ENCODE measurements around the gene CIBAR2. TPM values are rescaled to one million over a fixed set of nuclear protein-coding genes. Genes with fewer than 3 reads are reported as not detected.

The CIBAR2 gene
- total and polyA plus RNA-seq, 8 donors: 0.29 to 10.9 (median 5.9) TPM

- H3K36me3 ChIP-seq: no peaks in the 10 kb centered on the region
- no peaks in the 10 kb centered on the region for H3K9me3 ChIP-seq
- no peak for DNase-seq
- peak overlapping the region in 1 of 2 donors; percentile 16 for H3K4me3 ChIP-seq
- peaks cover 11 to 34% of the 10 kb centered on the region in 2 donors for H3K4me1 ChIP-seq
- H3K27me3 ChIP-seq: no peaks in the 10 kb centered on the region
- TF ChIP-seq, protein P1, sequence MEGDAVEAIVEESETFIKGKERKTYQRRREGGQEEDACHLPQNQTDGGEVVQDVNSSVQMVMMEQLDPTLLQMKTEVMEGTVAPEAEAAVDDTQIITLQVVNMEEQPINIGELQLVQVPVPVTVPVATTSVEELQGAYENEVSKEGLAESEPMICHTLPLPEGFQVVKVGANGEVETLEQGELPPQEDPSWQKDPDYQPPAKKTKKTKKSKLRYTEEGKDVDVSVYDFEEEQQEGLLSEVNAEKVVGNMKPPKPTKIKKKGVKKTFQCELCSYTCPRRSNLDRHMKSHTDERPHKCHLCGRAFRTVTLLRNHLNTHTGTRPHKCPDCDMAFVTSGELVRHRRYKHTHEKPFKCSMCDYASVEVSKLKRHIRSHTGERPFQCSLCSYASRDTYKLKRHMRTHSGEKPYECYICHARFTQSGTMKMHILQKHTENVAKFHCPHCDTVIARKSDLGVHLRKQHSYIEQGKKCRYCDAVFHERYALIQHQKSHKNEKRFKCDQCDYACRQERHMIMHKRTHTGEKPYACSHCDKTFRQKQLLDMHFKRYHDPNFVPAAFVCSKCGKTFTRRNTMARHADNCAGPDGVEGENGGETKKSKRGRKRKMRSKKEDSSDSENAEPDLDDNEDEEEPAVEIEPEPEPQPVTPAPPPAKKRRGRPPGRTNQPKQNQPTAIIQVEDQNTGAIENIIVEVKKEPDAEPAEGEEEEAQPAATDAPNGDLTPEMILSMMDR (IDR thresholded peaks at IDR 0.05): no peak
- no peak for ATAC-seq
- intact Hi-C loops (cut with DNase I): no loop called here
- H3K27ac ChIP-seq: peak overlapping the region in 1 of 2 donors; percentile 23
Measured at GRCh38 chr16:85157372-85157771, 45.1 kb upstream of the CIBAR2 start.

GRCh38 chr16:85156869-85157268 lies 44.6 kb upstream of the CIBAR2 start:
- Histone ChIP-seq H3K4me1 (peaks cover 11 to 34% of the 10 kb centered on the region in 2 donors), H3K36me3 (no peaks in the 10 kb centered on the region), H3K27me3 (no peaks in the 10 kb centered on the region), H3K27ac (no peak overlapping the region), H3K4me3 (no peak overlapping the region), H3K9me3 (no peaks in the 10 kb centered on the region)
- no peak for DNase-seq
- intact Hi-C loops (cut with DNase I): no loop called here
- TF ChIP-seq, protein P1 (IDR thresholded peaks at IDR 0.05): no peak
- no peak for ATAC-seq

- Histone ChIP-seq H3K27me3 (no peaks in the 10 kb centered on the region), H3K9me3 (no peaks in the 10 kb centered on the region), H3K4me1 (peaks cover 12 to 35% of the 10 kb centered on the region in 2 donors), H3K27ac (no peak overlapping the region), H3K4me3 (no peak overlapping the region), H3K36me3 (no peaks in the 10 kb centered on the region)
- ATAC-seq: no peak
- intact Hi-C loops (cut with DNase I): no loop called here
- DNase-seq: peak in 1 of 4 donors; percentile 3
- TF ChIP-seq, protein P1 (IDR thresholded peaks at IDR 0.05): no peak
Measured at GRCh38 chr16:85156440-85156839, 44.2 kb upstream of the CIBAR2 start.

DNA sequence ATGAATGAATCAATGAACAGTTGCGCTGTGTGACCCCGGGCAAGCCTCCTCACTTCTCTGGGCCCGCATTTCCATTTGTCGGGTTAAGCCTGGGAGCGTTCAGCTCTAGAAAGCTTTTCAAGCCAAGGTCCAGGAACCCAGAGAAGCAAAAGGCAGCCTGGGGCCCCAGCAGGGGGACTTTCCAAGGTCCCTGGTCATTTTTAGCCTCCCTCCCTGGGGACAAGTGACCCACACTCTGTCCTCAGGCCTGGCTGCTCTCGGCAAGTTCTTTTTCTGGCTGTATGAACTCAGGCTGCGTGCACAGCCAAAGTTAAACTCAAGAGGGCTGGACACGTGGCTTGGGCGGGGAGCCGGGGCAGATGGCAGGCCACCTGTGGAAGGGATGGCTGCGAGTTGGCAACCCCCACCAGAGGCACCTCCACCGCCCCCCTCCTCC lies 41.4 kb upstream of the CIBAR2 start:
- no peaks in the 10 kb centered on the region for H3K27me3 ChIP-seq

DNA sequence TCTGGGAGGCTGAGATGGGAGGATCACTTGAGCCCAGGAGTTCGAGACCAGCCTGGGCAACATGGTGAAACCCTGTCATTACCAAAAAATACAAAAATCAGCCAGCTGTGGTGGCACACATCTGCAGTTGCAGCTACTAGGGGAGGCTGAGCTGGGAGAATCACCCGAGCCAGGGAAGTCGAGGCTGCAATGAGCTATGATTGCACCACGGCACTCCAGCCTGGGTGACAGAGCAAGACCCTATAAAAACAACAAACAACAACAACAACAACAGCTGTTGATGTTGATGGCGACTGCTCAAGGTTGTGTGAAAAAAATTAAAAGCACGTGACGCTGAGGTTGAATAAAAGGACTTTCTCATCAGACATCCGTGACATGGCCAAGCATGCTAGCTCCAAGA lies 40.8 kb upstream of the CIBAR2 start:
- TF ChIP-seq, protein P1 (IDR thresholded peaks at IDR 0.05): no peak
- H3K4me1 ChIP-seq: peaks cover 4 to 11% of the 10 kb centered on the region in 2 donors
- H3K4me3 ChIP-seq: no peak overlapping the region
- no peaks in the 10 kb centered on the region for H3K27me3 ChIP-seq
- H3K9me3 ChIP-seq: no peaks in the 10 kb centered on the region
- H3K36me3 ChIP-seq: no peaks in the 10 kb centered on the region
- intact Hi-C loops (cut with DNase I): no loop called here
- H3K27ac ChIP-seq: no peak overlapping the region
- ATAC-seq (no peak), DNase-seq (no peak)

More for the DNA sequence above, 41.4 kb upstream of the CIBAR2 start:
- TF ChIP-seq, protein P1 (IDR thresholded peaks at IDR 0.05): no peak
- Histone ChIP-seq H3K4me3 (no peak overlapping the region), H3K27ac (no peak overlapping the region), H3K36me3 (no peaks in the 10 kb centered on the region), H3K9me3 (no peaks in the 10 kb centered on the region), H3K4me1 (peaks cover 4 to 16% of the 10 kb centered on the region in 2 donors)
- ATAC-seq (no peak), DNase-seq (peak in 1 of 4 donors; percentile 55)
- intact Hi-C loops (cut with DNase I): no loop called here
